NCI-H524 treated with DMSO at 0.1 percent for 48 hours (cell line): ENCODE measurements around the gene RAB41.
A peak's percentile ranks its signal among the peaks of the same experiment; 100 is the strongest.
"Not testable (repeated sequence)": the region's sequence is repeated elsewhere in the genome, so short reads cannot be mapped to it uniquely, and the experiment has no call there.

Experiments
- DNase-seq: peaks from one replicate; lab custom pipeline; 2025; lab: John Stamatoyannopoulos, UW

Gene RAB41

GRCh38 chrX:70281951-70282350 lies at the start of gene RAB41:
TSS of gene RAB41 (plus strand) at chrX:70282172. CDS start at chrX:70282218, 46 bp downstream.
- no peak for DNase-seq

GRCh38 chrX:70234355-70234754 lies 47.6 kb upstream of the RAB41 start, which contains the start of gene AWAT1:
TSS of gene AWAT1 (plus strand) at chrX:70234655. CDS start at chrX:70234696, 41 bp downstream.
- DNase-seq, result no peak

- no peak for DNase-seq
Observed at GRCh38 chrX:70240751-70241150, 41.2 kb upstream of the RAB41 start.

- no peak for DNase-seq
Observed at GRCh38 chrX:70241501-70241900, 40.5 kb upstream of the RAB41 start.

- not testable (repeated sequence) for DNase-seq
Observed at GRCh38 chrX:70243601-70244000, 38.4 kb upstream of the RAB41 start.

- DNase-seq, result no peak
Observed at GRCh38 chrX:70244881-70245280, 37.1 kb upstream of the RAB41 start.

- DNase-seq, result no peak
Observed at GRCh38 chrX:70247252-70247651, 34.7 kb upstream of the RAB41 start.

GRCh38 chrX:70252491-70252890 lies 29.5 kb upstream of the RAB41 start:
- no peak for DNase-seq

GRCh38 chrX:70253377-70254062 lies 28.5 kb upstream of the RAB41 start:
- DNase-seq, result no peak

- DNase-seq, result no peak
Observed at GRCh38 chrX:70254063-70254400, 27.9 kb upstream of the RAB41 start.

GRCh38 chrX:70254909-70255308 lies 27.1 kb upstream of the RAB41 start:
- no peak for DNase-seq

- DNase-seq, result no peak
Observed at GRCh38 chrX:70255452-70255851, 26.5 kb upstream of the RAB41 start.

- no peak for DNase-seq
Observed at GRCh38 chrX:70257423-70258288, 24.3 kb upstream of the RAB41 start.

GRCh38 chrX:70260104-70260503 lies 21.9 kb upstream of the RAB41 start, which contains the start of gene P2RY4:
TSS of gene P2RY4 (minus strand) at chrX:70260204. CDS start at chrX:70259624, 580 bp downstream.
- DNase-seq, result no peak

- DNase-seq, result no peak
Observed at GRCh38 chrX:70262952-70263567, 18.9 kb upstream of the RAB41 start.

GRCh38 chrX:70264784-70265183 lies 17.2 kb upstream of the RAB41 start:
- DNase-seq, result no peak

- DNase-seq, result no peak
Observed at GRCh38 chrX:70268034-70268433, 13.9 kb upstream of the RAB41 start, which contains the start of gene ARR3. TSS of gene ARR3 (plus strand) at chrX:70268334. CDS start at chrX:70269386, 1,052 bp downstream.

- not testable (repeated sequence) for DNase-seq
Observed at GRCh38 chrX:70274029-70274428, 7.9 kb upstream of the RAB41 start.

- peak; percentile 90 for DNase-seq
Observed at GRCh38 chrX:70279081-70279480, 2.9 kb upstream of the RAB41 start.

- DNase-seq, result no peak
Observed at GRCh38 chrX:70280573-70280972, 1.4 kb upstream of the RAB41 start.

- DNase-seq, result no peak
Observed at GRCh38 chrX:70289168-70289792, 7.3 kb downstream of the RAB41 start.
